ENCODE results near the gene BTNL8. TPM values are rescaled to one million over a fixed set of nuclear protein-coding genes. Genes with fewer than 3 reads are reported as not detected.

Gene BTNL8
- total and polyA plus RNA-seq, 9 donors, result 0.04 to 3.9 (median 0.32) TPM; not detected in 5

- Histone ChIP-seq H3K27me3 (no peaks in the 10 kb centered on the region), H3K4me1 (ENCODE audit: insufficient read depth) (no peaks in the 10 kb centered on the region), H3K4me3 (no peak overlapping the region), H3K36me3 (no peaks in the 10 kb centered on the region), H3K9me3 (no peaks in the 10 kb centered on the region), H3K27ac (peak overlapping the region in 1 of 2 donors; percentile 6)
- no peak for TF ChIP-seq EP300 (IDR thresholded peaks at IDR 0.05)
- peak; percentile 22 to 67 (median 61) for TF ChIP-seq CTCF (IDR thresholded peaks at IDR 0.05)
- 1 to 7% (median 6%) methylated on average over 3 of the region's 3 CpGs for WGBS, 3 donors
- peak; percentile 76 to 91 (median 85) for DNase-seq
- intact Hi-C loops (cut with DNase I), result loop anchor here in 3 of 4 donors (5.0 to 10.0 kb wide), 3 partner anchors 82 to 304 kb away; no protein-coding TSS in a partner anchor
These were observed 30.0 kb upstream of the BTNL8 start for GRCh38 chr5:180868960-180869359.

- no peaks in the 10 kb centered on the region for H3K36me3 ChIP-seq
- H3K4me1 ChIP-seq (ENCODE audit: insufficient read depth), result no peaks in the 10 kb centered on the region
- H3K4me3 ChIP-seq, result no peak overlapping the region
- intact Hi-C loops (cut with DNase I), result loop anchor here in 3 of 4 donors (5.0 to 10.0 kb wide), 3 partner anchors 82 to 305 kb away; no protein-coding TSS in a partner anchor
- peak in 3 of 5 donors; percentile 39 to 65 (median 62) for DNase-seq
- no peak overlapping the region for H3K27ac ChIP-seq
- WGBS, 3 donors, result 14 to 15% (median 14%) methylated on average over 1 of the region's 1 CpG
- no peaks in the 10 kb centered on the region for H3K27me3 ChIP-seq
- H3K9me3 ChIP-seq, result no peaks in the 10 kb centered on the region
- TF ChIP-seq CTCF (IDR thresholded peaks at IDR 0.05), result no peak
- no peak for TF ChIP-seq POLR2A (IDR thresholded peaks at IDR 0.05)
- no peak for TF ChIP-seq EP300 (IDR thresholded peaks at IDR 0.05)
These were observed 29.4 kb upstream of the BTNL8 start for GRCh38 chr5:180869587-180869986.

- no peak overlapping the region for H3K27ac ChIP-seq
- intact Hi-C loops (cut with DNase I), result no loop called here
These were observed 28.5 kb upstream of the BTNL8 start for GRCh38 chr5:180870276-180871068.

GRCh38 chr5:180872419-180872818 is 26.5 kb upstream of the BTNL8 start:
- no peak overlapping the region for H3K27ac ChIP-seq
- H3K4me3 ChIP-seq, result no peak overlapping the region
- no peaks in the 10 kb centered on the region for H3K36me3 ChIP-seq
- 82 to 87% (median 83%) methylated on average over 9 of the region's 9 CpGs for WGBS, 3 donors
- TF ChIP-seq POLR2A (IDR thresholded peaks at IDR 0.05) (no peak), CTCF (IDR thresholded peaks at IDR 0.05) (no peak), EP300 (IDR thresholded peaks at IDR 0.05) (no peak)
- H3K27me3 ChIP-seq, result no peaks in the 10 kb centered on the region
- no peak for DNase-seq
- no peaks in the 10 kb centered on the region for H3K9me3 ChIP-seq
- H3K4me1 ChIP-seq (ENCODE audit: insufficient read depth), result no peaks in the 10 kb centered on the region
- intact Hi-C loops (cut with DNase I), result no loop called here

More at GRCh38 chr5:180870276-180871068, 28.5 kb upstream of the BTNL8 start:
- WGBS, 3 donors, result 72 to 80% (median 76%) methylated on average over 16 of the region's 16 CpGs
- Histone ChIP-seq H3K4me1 (ENCODE audit: insufficient read depth) (no peaks in the 10 kb centered on the region), H3K9me3 (no peaks in the 10 kb centered on the region), H3K4me3 (no peak overlapping the region), H3K36me3 (no peaks in the 10 kb centered on the region), H3K27me3 (no peaks in the 10 kb centered on the region)
- DNase-seq, result no peak
- TF ChIP-seq EP300 (IDR thresholded peaks at IDR 0.05) (no peak), POLR2A (IDR thresholded peaks at IDR 0.05) (no peak), CTCF (IDR thresholded peaks at IDR 0.05) (no peak)
